HepG2 (cell line): ENCODE measurements around the gene ZNF519. TPM values are rescaled to one million over a fixed set of nuclear protein-coding genes. Genes with fewer than 3 reads are reported as not detected.

Experiments
- CBFB ChIP-seq: sonication (generic); formaldehyde crosslinking; IDR thresholded peaks from 2 replicates; pipeline ENCODE4 v1.4.0; 2020; ENCODE audit warnings: missing genetic modification reagents
- DRAP1 ChIP-seq: IDR thresholded peaks from 2 replicates; pipeline ENCODE4 v1.6.1; 2016; ENCODE audit warnings: missing genetic modification reagents, missing compliant biosample characterization
- IRF2 ChIP-seq: IDR thresholded peaks from 2 replicates; pipeline ENCODE4 v1.6.1; 2018; ENCODE audit warnings: missing genetic modification reagents, missing compliant biosample characterization
- KDM2A ChIP-seq: sonication (generic); formaldehyde crosslinking; IDR thresholded peaks from 2 replicates; pipeline ENCODE4 v1.4.0; 2020; ENCODE audit warnings: low read depth, missing genetic modification reagents, borderline replicate concordance
- KLF16 ChIP-seq, 2 experiments: sonication (generic) in 1 of 2; formaldehyde crosslinking in 1 of 2; IDR thresholded peaks; 2 replicates each; pipeline versions ENCODE4 v1.6.1 to v1.8.0; 2016 to 2023; ENCODE audit warnings: missing genetic modification reagents in 2 of 2, missing compliant biosample characterization in 1 of 2
- PHF8 ChIP-seq: sonication (generic); formaldehyde crosslinking; IDR thresholded peaks from 2 replicates; pipeline ENCODE4 v1.5.0; 2020; ENCODE audit warnings: missing genetic modification reagents
- REPIN1 ChIP-seq: sonication (generic); formaldehyde crosslinking; IDR thresholded peaks from 2 replicates; pipeline ENCODE4 v1.8.0; 2022; ENCODE audit warnings: missing genetic modification reagents, low read depth, mild to moderate bottlenecking, borderline replicate concordance
- SKI ChIP-seq: fragments of 450-650 bp; IDR thresholded peaks from one replicate; pipeline ENCODE4 v1.6.1; 2018; ENCODE audit warnings: mild to moderate bottlenecking; ENCODE audit not compliant: partially characterized antibody
- SOX5 ChIP-seq: IDR thresholded peaks from 2 replicates; pipeline ENCODE4 v1.6.1; 2016; ENCODE audit warnings: borderline replicate concordance
- SP5 ChIP-seq: IDR thresholded peaks from 2 replicates; pipeline ENCODE4 v1.6.1; 2016; ENCODE audit warnings: low read depth, borderline replicate concordance
- SPEN ChIP-seq: sonication (generic); formaldehyde crosslinking; IDR thresholded peaks from 2 replicates; pipeline ENCODE4 v1.5.1; 2020; ENCODE audit warnings: low read depth, mild to moderate bottlenecking, missing genetic modification reagents
- THRA ChIP-seq: sonication (generic); formaldehyde crosslinking; IDR thresholded peaks from 2 replicates; pipeline ENCODE4 v1.4.0; 2020; ENCODE audit warnings: missing genetic modification reagents, borderline replicate concordance
- ZBTB20 ChIP-seq: sonication (generic); formaldehyde crosslinking; IDR thresholded peaks from 2 replicates; pipeline ENCODE4 v1.8.1; 2023; ENCODE audit warnings: missing genetic modification reagents, low read depth, mild to moderate bottlenecking, borderline replicate concordance
- ZNF503 ChIP-seq: sonication (generic); formaldehyde crosslinking; IDR thresholded peaks from 2 replicates; pipeline ENCODE4 v1.4.0; 2020; ENCODE audit warnings: missing genetic modification reagents
- ZNF589 ChIP-seq: sonication (generic); formaldehyde crosslinking; conservative IDR thresholded peaks from 2 replicates; pipeline ENCODE4 v1.8.0; 2022; ENCODE audit warnings: mild to moderate bottlenecking, moderate library complexity, missing genetic modification reagents
- ZNF800 ChIP-seq: sonication (generic); formaldehyde crosslinking; IDR thresholded peaks from 2 replicates; pipeline ENCODE4 v1.4.0; 2020; ENCODE audit warnings: missing genetic modification reagents
- polyA plus RNA-seq, 8 experiments: library from polyadenylated mRNA; depleted of rRNA in 3 of 8; stranded (reverse) in 7 of 8; unstranded in 1 of 8; fragments of >200 nt; fragmentation: Illumina TruSeq in 4 of 8; extraction: Trizol in 4 of 8; gene quantifications; 2 replicates each; pipeline versions ENCODE4 v1.2.1 to v1.2.3, GENCODE V29; 2011 to 2016; ENCODE audit warnings: low read depth in 4 of 8, missing spikeins in 1 of 8, mixed read lengths in 1 of 8; ENCODE audit not compliant: insufficient read depth in 1 of 8
- total RNA-seq, 5 experiments: library from RNA; depleted of rRNA; stranded (reverse); fragments of >200 nt; fragmentation: Illumina TruSeq; extraction: Trizol; gene quantifications; 2 replicates each; pipeline ENCODE4 v1.2.3, GENCODE V29; 2016; ENCODE audit warnings: low read depth in 1 of 5
- TF ChIP-seq, protein P1 (sequence below): sonication (generic); formaldehyde crosslinking; IDR thresholded peaks from 2 replicates; pipeline ENCODE4 v1.5.0; 2020; ENCODE audit warnings: mild to moderate bottlenecking, missing genetic modification reagents
- TF ChIP-seq, protein P2 (sequence below): IDR thresholded peaks from 2 replicates; pipeline ENCODE4 v1.6.1; 2016; ENCODE audit warnings: low read depth

The ZNF519 gene
- total and polyA plus RNA-seq, 2 of the 13 experiments (the other 11 are each of a cell fraction or from before 2014, with no cell fraction given): 7.3 to 11.1 TPM

DNA sequence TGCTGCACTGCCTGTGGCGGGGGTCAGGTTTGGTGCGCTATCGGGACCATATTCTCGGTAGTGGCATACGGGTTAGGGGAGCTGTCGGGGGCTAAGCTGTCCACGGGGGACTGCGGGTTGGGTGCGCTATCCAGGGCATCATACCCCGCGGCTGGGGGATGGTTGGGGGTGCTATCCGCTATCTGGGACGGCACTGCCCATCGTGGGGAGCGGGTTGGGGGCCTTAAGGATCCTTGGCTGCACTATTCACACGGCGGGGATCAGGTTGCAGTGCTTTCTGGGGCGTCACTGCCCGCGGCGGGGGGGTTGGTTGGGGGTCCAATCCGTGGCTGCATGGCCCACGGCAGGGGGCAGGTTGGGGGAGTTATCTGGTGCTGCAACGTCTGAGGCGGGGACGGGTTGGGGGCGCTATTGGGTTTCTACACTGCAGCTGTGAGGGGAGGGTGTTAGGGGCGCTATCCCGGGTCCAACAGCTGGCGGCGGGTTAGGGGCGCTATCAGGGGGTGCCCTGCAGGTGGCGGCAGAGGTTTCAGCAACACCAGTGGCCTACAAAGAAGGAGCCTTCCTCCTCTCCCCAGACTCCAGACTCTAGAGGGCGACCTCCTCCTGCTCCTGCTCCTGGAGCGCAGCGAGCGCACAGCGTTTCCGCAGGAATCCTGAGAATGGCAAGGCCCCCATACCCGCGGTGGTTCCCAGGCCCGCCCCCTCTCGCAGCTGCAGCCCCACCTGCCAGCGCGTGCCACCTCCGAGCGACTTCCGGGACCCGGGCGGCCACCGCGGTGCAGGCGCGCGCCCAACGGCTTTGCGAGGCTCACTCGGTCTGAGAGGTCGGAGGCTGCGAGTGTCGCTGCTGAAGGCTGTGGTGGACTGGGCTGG is 46.3 kb upstream of the ZNF519 start (continued):
- TF ChIP-seq, protein P1, sequence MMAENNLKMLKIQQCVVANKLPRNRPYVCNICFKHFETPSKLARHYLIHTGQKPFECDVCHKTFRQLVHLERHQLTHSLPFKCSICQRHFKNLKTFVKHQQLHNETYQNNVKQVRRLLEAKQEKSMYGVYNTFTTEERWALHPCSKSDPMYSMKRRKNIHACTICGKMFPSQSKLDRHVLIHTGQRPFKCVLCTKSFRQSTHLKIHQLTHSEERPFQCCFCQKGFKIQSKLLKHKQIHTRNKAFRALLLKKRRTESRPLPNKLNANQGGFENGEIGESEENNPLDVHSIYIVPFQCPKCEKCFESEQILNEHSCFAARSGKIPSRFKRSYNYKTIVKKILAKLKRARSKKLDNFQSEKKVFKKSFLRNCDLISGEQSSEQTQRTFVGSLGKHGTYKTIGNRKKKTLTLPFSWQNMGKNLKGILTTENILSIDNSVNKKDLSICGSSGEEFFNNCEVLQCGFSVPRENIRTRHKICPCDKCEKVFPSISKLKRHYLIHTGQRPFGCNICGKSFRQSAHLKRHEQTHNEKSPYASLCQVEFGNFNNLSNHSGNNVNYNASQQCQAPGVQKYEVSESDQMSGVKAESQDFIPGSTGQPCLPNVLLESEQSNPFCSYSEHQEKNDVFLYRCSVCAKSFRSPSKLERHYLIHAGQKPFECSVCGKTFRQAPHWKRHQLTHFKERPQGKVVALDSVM: peak; percentile 85
- peak; percentile 59 for TF ChIP-seq SP5 (CRISPR knock-in tag)
- TF ChIP-seq THRA (CRISPR knock-in tag): 0 out of 2 replicates have a peak, but pooled peaks have one; percentile 36
- TF ChIP-seq KLF16 (CRISPR knock-in tag; IDR thresholded peaks at IDR 0.05): peak in 1 of 2 experiments; percentile 64; a peak in 2 of 4 replicates
- peak; percentile 57; the same call in 1 of the 2 replicates for TF ChIP-seq ZNF503 (CRISPR knock-in tag)
- TF ChIP-seq IRF2 (CRISPR knock-in tag): peak; percentile 51
- peak; percentile 78 for TF ChIP-seq SPEN
- TF ChIP-seq ZNF800 (CRISPR knock-in tag): peak; percentile 57; the same call in 1 of the 2 replicates
- TF ChIP-seq KDM2A (CRISPR knock-in tag): peak; percentile 80; the same call in 1 of the 2 replicates
- peak; percentile 40; the same call in 1 of the 2 replicates for TF ChIP-seq SOX5 (CRISPR knock-in tag)
- TF ChIP-seq REPIN1 (CRISPR knock-in tag): peak; percentile 70; the same call in 1 of the 2 replicates
- 0 out of 2 replicates have a peak, but pooled peaks have one; percentile 45 for TF ChIP-seq ZBTB20 (CRISPR knock-in tag)
- TF ChIP-seq DRAP1 (CRISPR knock-in tag): 0 out of 2 replicates have a peak, but pooled peaks have one; percentile 22
- TF ChIP-seq, protein P2, sequence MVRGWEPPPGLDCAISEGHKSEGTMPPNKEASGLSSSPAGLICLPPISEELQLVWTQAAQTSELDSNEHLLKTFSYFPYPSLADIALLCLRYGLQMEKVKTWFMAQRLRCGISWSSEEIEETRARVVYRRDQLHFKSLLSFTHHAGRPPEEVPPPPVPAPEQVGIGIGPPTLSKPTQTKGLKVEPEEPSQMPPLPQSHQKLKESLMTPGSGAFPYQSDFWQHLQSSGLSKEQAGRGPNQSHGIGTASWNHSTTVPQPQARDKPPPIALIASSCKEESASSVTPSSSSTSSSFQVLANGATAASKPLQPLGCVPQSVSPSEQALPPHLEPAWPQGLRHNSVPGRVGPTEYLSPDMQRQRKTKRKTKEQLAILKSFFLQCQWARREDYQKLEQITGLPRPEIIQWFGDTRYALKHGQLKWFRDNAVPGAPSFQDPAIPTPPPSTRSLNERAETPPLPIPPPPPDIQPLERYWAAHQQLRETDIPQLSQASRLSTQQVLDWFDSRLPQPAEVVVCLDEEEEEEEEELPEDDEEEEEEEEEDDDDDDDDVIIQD: peak; percentile 56; the same call in 1 of the 2 replicates
- 0 out of 2 replicates have a peak, but pooled peaks have one; percentile 20 for TF ChIP-seq PHF8
- peak; percentile 20 for TF ChIP-seq SKI
- TF ChIP-seq CBFB (CRISPR knock-in tag): peak; percentile 57; the same call in 1 of the 2 replicates
- peak; percentile 55; the same call in 1 of the 2 replicates for TF ChIP-seq ZNF589 (CRISPR knock-in tag)
